Astrocyte (in vitro differentiated cells and primary cell): ENCODE results near the gene PPM1L. TPM values are rescaled to one million over a fixed set of nuclear protein-coding genes. Genes with fewer than 3 reads are reported as not detected.
"Not testable (repeated sequence)": the region's sequence is repeated elsewhere in the genome, so short reads cannot be mapped to it uniquely, and the experiment has no call there.

Source experiments
- DNase-seq: peaks from one replicate; pipeline ENCODE4 v3.0.0-alpha.2; 2010; ENCODE audit warnings: low read depth
- FAIRE-seq: peaks from 2 replicates; lab custom pipeline; 2011; peaks lifted over from hg19 to GRCh38; lab: Jason Lieb, UNC
- H2AFZ ChIP-seq: 2 replicates; pipeline ENCODE4 v1.6.0; 2012; ENCODE audit warnings: low read depth, low read length, inconsistent platforms
- H3K27ac ChIP-seq: 2 replicates; pipeline ENCODE4 v1.5.1; 2011; ENCODE audit warnings: low read depth, low read length, inconsistent platforms
- H3K27me3 ChIP-seq: 2 replicates; pipeline ENCODE4 v1.6.0; 2011; ENCODE audit warnings: low read length, inconsistent platforms; ENCODE audit not compliant: insufficient read depth
- H3K36me3 ChIP-seq: 2 replicates; pipeline ENCODE4 v1.5.1; 2011; ENCODE audit warnings: low read length, inconsistent platforms; ENCODE audit not compliant: insufficient read depth
- H3K4me1 ChIP-seq: 2 replicates; pipeline ENCODE4 v1.5.1; 2011; ENCODE audit warnings: low read length, inconsistent platforms; ENCODE audit not compliant: insufficient read depth
- H3K4me2 ChIP-seq: 2 replicates; pipeline ENCODE4 v1.6.0; 2012; ENCODE audit warnings: low read length, inconsistent platforms
- H3K4me3 ChIP-seq: 2 replicates; pipeline ENCODE4 v1.5.1; 2011; ENCODE audit warnings: low read depth, mild to moderate bottlenecking, low read length, inconsistent platforms; ENCODE audit not compliant: insufficient read depth
- H3K79me2 ChIP-seq: 2 replicates; pipeline ENCODE4 v1.6.0; 2012; ENCODE audit warnings: mild to moderate bottlenecking, low read length, inconsistent platforms; ENCODE audit not compliant: insufficient read depth
- H3K9ac ChIP-seq: 2 replicates; pipeline ENCODE4 v1.6.0; 2012; ENCODE audit warnings: mild to moderate bottlenecking, low read length, inconsistent platforms
- H3K9me3 ChIP-seq: 2 replicates; pipeline ENCODE4 v1.5.1; 2012; ENCODE audit warnings: low read depth, mild to moderate bottlenecking, low read length, inconsistent platforms; ENCODE audit not compliant: insufficient read depth
- H4K20me1 ChIP-seq: 2 replicates; pipeline ENCODE4 v1.6.0; 2012; ENCODE audit warnings: low read length, inconsistent platforms; ENCODE audit not compliant: insufficient read depth
- H3K27ac Mint-ChIP-seq: one replicate; pipeline ENCODE4 v1.8.0; 2021; ENCODE audit warnings: mild to moderate bottlenecking, mixed read lengths; ENCODE audit not compliant: unreplicated experiment
- H3K27me3 Mint-ChIP-seq: one replicate; pipeline ENCODE4 v1.8.0; 2021; ENCODE audit warnings: low read depth, mixed read lengths; ENCODE audit not compliant: unreplicated experiment
- H3K36me3 Mint-ChIP-seq: one replicate; pipeline ENCODE4 v1.8.0; 2021; ENCODE audit warnings: low read depth, mixed read lengths; ENCODE audit not compliant: unreplicated experiment
- H3K4me1 Mint-ChIP-seq: one replicate; pipeline ENCODE4 v1.8.0; 2021; ENCODE audit warnings: low read depth, mixed read lengths; ENCODE audit not compliant: unreplicated experiment
- H3K4me3 Mint-ChIP-seq: one replicate; pipeline ENCODE4 v1.8.0; 2021; ENCODE audit warnings: mild to moderate bottlenecking, moderate library complexity, mixed read lengths; ENCODE audit not compliant: unreplicated experiment
- H3K9me3 Mint-ChIP-seq: one replicate; pipeline ENCODE4 v1.8.0; 2021; ENCODE audit warnings: mild to moderate bottlenecking, mixed read lengths; ENCODE audit not compliant: unreplicated experiment
- CTCF ChIP-seq: IDR thresholded peaks from 2 replicates; pipeline ENCODE4 v1.5.1; 2011; ENCODE audit warnings: low read depth, mild to moderate bottlenecking, inconsistent platforms, low read length, moderate library complexity; ENCODE audit not compliant: insufficient read depth
- EZH2 ChIP-seq: IDR thresholded peaks from 2 replicates; pipeline ENCODE4 v1.6.1; 2012; ENCODE audit warnings: mild to moderate bottlenecking, low read length, inconsistent platforms; ENCODE audit not compliant: insufficient read depth
- total RNA-seq: library from RNA; stranded (reverse); gene quantifications from 2 replicates; pipeline ENCODE4 v1.2.1, GENCODE V29; 2021

The PPM1L gene
- total RNA-seq, 1 donor from 2014 or later: 6.3 TPM

GRCh38 chr3:161008086-161008485 is 252.1 kb downstream of the PPM1L start:
- Histone ChIP-seq H4K20me1 (no peaks in the 10 kb centered on the region), H3K9ac (no peak overlapping the region), H3K27ac (no peak overlapping the region), H3K27me3 (no peaks in the 10 kb centered on the region), H2AFZ (no peak overlapping the region), H3K79me2 (no peaks in the 10 kb centered on the region), H3K4me1 (no peaks in the 10 kb centered on the region), H3K4me2 (no peak overlapping the region), H3K4me3 (no peak overlapping the region), H3K36me3 (no peaks in the 10 kb centered on the region), H3K9me3 (no peaks in the 10 kb centered on the region)
- Mint-ChIP-seq H3K36me3 (no peaks in the 10 kb centered on the region), H3K27me3 (no peaks in the 10 kb centered on the region), H3K4me3 (no peak overlapping the region), H3K9me3 (no peaks in the 10 kb centered on the region), H3K4me1 (no peaks in the 10 kb centered on the region), H3K27ac (no peak overlapping the region)
- FAIRE-seq: no peak
- DNase-seq: no peak
- TF ChIP-seq EZH2: no peak
- no peak for TF ChIP-seq CTCF

GRCh38 chr3:161010151-161010550 is 254.1 kb downstream of the PPM1L start:
- H3K4me3 Mint-ChIP-seq, H3K36me3 Mint-ChIP-seq, H3K9ac ChIP-seq, H3K27me3 ChIP-seq, H3K27me3 Mint-ChIP-seq, DNase-seq, H3K4me3 ChIP-seq, H3K79me2 ChIP-seq, H2AFZ ChIP-seq, H3K4me1 ChIP-seq, H3K36me3 ChIP-seq, H3K27ac Mint-ChIP-seq, H3K9me3 ChIP-seq, H3K27ac ChIP-seq, H3K4me2 ChIP-seq, H3K4me1 Mint-ChIP-seq, H3K9me3 Mint-ChIP-seq, H4K20me1 ChIP-seq, FAIRE-seq: not testable (repeated sequence)

GRCh38 chr3:161014843-161015749 is 259.1 kb downstream of the PPM1L start:
- H3K27ac ChIP-seq: no peak overlapping the region

More at GRCh38 chr3:161014843-161015749, 259.1 kb downstream of the PPM1L start:
- peaks cover 15% of the 10 kb centered on the region for H3K4me1 Mint-ChIP-seq
- H3K4me3 Mint-ChIP-seq: no peak overlapping the region
- no peaks in the 10 kb centered on the region for H3K4me1 ChIP-seq
- FAIRE-seq: no peak
- no peaks in the 10 kb centered on the region for H3K36me3 Mint-ChIP-seq
- H3K79me2 ChIP-seq: no peaks in the 10 kb centered on the region
- H3K4me2 ChIP-seq: no peak overlapping the region
- no peak overlapping the region for H3K9ac ChIP-seq
- no peak for TF ChIP-seq CTCF
- no peak for TF ChIP-seq EZH2
- no peaks in the 10 kb centered on the region for H4K20me1 ChIP-seq
- no peaks in the 10 kb centered on the region for H3K9me3 ChIP-seq
- DNase-seq: no peak
- H2AFZ ChIP-seq: no peak overlapping the region
- H3K27ac Mint-ChIP-seq: no peak overlapping the region
- H3K36me3 ChIP-seq: no peaks in the 10 kb centered on the region
- no peaks in the 10 kb centered on the region for H3K27me3 ChIP-seq
- H3K27me3 Mint-ChIP-seq: no peaks in the 10 kb centered on the region
- peaks cover 4% of the 10 kb centered on the region for H3K9me3 Mint-ChIP-seq
- no peak overlapping the region for H3K4me3 ChIP-seq
